ENCODE measurements around the gene CPA2.

The CPA2 gene

DNA sequence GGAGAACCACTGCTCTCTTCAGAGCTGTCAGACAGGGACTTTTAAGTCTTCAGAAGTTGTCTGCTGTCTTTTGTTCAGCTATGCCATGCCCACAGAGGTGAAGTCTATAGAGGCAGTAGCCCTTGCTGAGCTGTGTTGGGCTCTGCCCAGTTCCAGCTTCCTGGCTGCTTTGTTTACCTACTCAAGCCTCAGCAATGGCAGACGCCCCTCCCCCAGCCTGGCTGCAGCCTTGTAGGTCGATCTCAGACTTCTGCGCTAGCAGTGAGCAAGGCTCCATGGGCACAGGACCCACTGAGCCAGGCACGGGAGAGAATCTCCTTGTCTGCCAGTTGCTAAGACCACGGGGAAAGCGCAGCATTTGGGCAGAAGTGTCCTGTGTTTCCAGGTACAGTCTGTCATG lies 12.1 kb upstream of the CPA2 start:
- no peak for DNase-seq (ENCODE audit: low read depth, low spot score)

DNA sequence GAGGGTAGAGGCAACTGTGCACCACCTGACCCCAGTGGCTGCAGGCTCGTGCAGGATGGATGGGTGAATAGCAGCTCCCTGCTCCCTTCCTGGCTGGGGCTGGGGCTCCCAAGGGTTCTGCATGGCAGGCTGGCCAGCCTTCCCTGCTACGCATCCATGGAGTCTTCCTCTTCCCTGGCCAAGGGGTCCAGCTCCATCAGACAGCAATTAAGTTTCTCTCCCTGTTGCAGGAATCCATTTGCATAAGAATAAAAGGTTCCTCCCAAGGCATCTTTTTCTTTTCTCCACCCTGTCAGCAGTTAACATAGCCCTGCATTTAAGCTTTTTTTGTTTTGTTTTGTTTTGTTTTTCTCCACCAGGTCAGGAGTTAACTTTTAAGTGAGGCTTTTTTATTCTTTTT lies 10.0 kb upstream of the CPA2 start:
- no peak for DNase-seq (ENCODE audit: low read depth, low spot score)

DNA sequence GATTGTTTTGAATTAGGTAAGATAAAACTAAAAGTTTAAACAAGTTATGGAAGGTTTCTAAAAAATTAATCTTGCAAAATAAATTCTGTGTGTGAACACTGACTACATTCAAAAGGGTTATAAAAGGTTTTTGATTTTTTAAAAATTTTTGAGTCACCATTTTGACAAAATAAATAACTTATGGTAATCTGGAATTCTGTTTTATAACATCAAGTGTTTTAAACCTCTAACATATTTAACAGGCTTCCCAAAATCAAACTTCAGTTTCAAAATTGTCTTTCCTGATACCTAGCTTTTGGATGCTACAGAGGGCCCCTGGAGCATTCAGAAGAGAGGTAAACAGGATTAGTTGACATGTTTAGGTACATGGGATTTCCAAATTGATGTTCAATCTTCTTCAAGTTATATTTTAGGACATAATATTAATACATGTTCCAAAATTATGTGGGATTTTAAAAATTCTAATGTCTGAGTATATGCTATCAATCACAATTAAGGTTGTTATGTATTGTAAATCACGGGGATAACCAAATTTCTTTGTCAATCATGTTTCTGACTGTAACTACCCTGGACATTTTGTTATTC lies 8.1 kb upstream of the CPA2 start:
- DNase-seq (ENCODE audit: low read depth, low spot score): no peak

DNA sequence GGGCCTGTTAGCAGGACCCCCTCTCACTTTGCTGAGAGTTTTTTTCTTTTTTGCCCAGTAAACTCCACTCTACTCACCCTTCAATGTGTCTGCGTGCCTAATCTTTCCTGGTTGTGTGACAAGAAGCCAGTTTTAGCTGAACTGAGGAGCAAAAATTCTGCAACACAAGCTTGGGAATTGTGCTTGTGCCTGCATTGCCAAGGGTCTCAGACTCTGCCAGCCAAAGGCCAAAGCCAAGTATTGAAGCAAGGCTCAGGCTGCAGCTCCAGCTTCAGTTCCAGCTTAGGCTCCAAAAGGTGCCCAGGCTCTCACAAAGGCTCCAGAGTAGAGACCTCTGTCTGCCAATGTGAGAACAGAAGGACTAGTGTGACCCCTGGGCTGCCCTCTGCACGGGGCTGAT lies 4.2 kb upstream of the CPA2 start:
- DNase-seq (ENCODE audit: low read depth, low spot score): no peak

DNA sequence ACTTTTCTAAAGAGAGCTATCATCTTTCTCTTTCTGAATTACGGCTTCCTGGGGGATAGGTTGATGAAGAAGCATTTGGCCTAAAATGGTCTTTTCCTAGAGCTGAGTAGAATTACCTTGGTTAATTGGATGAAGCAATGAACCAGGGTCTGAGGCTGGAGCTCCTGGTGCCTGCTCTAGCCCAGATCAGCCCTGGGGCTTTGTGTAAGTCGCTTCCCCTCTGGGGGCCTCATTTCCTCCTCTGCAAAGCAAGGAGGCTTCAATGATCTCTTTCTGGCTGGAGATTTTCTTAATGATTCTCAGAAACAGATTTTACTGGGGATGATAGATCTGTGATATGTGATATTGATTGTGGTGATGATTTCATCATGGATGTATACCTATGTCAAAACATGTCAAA lies 3.5 kb upstream of the CPA2 start:
- no peak for DNase-seq (ENCODE audit: low read depth, low spot score)

DNA sequence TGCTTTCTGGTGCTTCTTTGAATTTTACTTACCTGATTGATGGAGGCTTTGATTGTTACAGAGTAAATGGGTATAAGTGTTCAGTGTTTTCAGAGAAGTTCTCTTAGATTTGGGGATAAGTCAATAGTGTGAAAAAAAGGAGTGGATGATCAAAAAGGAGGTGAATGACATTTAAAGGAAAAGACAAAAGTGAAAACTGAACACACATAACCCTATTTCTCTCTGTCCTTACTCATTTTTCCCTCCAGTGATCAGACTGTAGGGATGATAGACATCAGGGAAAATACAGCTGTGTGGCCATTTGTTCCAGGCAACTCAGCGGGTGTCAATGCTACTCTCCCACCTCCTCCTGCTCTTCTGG lies 278 bp downstream of the CPA2 start:
- no peak for DNase-seq (ENCODE audit: low read depth, low spot score)

DNA sequence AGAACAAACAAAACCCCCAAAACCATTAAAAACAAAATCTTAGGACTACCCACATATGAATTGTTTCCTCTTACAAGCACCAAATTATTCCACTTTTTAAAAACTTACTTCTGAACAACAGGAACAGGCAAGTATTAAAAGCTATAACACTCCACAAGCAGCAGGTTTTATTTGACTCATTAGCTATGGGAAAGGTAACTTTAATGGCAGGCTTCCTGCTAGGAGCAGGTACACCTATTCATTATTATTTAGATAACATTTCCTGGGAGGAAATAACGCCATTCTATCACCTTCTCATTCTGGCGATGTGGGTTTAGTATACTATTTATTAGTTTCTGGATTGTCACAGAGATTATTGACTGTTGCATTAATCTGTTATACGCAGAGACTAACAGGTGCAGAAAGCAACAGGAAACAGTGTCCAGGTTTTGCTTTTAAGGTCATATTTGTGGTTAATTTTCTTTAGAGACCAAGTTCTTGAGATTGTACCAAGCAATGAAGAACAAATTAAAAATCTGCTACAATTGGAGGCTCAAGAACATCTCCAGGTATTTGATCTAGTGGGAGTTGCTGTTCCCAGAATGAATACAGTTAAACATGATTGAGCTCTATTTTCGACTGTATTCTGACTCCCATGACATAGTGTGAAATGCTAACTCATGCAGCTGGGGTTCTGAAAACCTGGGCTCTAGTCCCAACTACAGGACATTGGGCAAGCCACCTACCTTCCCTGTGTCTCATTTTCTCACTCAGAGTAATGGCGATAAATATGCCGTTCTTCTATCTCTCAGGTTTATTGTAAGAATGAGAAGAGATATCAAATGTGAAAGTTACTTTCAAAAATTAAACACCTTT lies 2.0 kb downstream of the CPA2 start:
- DNase-seq (ENCODE audit: low read depth, low spot score): no peak

DNA sequence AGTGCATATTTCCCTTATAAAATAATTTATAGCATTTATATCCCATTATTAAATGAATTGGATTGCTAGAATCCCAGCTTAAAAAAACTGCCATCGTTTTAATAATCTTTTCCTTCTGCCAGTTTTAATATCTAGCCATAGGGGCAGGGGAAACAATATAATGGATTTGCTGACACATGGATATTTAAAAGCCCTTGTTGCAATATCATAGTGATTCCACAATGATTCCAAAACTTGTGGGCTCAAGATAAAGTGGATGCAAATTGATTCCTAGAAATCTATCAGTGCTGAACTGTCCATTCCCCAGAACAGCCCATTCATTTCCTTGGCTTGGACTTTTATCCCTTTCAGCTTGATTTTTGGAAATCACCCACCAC lies 2.6 kb downstream of the CPA2 start:
- DNase-seq (ENCODE audit: low read depth, low spot score): no peak

DNA sequence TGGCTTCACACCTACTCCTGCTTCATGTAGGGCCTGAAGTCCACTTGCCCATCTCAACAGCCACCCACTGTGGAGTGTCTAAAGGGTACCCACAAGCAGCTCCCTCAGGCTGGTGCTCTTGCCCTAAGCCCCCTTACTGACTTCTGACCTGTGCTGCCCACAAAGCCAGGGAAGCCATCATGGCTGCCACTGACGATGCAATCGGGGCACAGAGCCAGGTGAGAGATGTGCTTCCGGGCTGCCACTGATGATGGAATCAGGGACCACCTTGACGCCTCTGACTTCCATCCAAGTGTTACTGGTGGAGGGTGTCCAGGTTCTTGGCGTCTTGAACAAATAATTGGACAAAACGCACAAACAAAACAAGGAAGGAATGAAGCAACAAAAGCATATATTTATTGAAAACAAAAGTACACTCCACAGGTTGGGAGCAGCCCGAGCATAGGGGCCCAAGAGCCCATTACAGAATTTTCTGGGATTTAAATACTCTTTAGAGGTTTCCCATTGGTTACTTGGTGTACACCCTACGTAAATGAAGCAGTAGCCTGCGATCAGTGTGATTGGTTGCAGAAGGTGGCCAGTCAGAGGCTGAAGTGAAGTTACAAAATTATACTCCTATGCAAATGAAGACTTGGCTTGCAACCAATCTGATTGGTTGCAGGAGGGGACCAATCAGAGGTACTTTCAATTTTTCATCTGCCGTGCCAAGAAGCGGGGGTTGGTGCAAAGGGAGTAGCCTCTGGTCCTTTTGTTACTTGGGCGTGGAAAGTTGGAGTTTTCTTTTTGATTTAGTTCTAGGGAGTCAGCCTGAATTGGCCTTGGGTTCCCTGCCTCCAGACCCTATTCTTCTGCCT lies 4.5 kb downstream of the CPA2 start:
- no peak for DNase-seq (ENCODE audit: low read depth, low spot score)

DNA sequence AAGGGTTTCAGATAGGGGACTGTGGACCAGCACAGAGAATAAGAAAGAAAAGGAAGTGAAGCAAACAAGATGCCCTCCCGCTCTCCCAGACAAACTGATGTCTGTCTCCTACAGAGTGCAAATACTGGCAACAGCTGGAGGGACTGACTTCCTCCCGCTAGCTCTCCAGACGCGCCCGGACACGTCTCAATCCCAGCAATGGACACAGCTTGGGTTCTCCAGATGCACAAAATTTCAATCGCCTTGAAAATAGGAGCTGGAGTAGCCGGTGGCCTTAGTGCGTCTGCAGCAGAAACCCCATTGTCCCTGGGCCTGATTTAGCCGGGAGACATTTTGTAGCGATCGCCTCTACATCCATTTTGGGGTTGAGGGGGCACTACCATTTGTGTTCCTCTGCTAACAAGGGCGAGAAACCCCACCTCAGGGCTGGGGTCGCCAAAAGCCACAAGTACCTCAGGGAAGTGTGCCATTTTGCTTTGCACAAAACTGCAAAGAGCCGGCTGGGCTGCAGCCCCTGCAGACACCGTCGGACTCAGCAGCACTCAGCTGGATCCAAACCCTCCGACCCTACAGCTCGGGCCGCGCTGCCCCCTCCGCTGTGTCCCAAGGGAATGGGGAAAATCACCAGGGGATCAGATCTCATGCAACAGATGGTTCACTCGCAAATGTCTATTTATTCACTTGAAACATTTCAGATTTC lies 5.9 kb downstream of the CPA2 start:
- DNase-seq (ENCODE audit: low read depth, low spot score): no peak

DNA sequence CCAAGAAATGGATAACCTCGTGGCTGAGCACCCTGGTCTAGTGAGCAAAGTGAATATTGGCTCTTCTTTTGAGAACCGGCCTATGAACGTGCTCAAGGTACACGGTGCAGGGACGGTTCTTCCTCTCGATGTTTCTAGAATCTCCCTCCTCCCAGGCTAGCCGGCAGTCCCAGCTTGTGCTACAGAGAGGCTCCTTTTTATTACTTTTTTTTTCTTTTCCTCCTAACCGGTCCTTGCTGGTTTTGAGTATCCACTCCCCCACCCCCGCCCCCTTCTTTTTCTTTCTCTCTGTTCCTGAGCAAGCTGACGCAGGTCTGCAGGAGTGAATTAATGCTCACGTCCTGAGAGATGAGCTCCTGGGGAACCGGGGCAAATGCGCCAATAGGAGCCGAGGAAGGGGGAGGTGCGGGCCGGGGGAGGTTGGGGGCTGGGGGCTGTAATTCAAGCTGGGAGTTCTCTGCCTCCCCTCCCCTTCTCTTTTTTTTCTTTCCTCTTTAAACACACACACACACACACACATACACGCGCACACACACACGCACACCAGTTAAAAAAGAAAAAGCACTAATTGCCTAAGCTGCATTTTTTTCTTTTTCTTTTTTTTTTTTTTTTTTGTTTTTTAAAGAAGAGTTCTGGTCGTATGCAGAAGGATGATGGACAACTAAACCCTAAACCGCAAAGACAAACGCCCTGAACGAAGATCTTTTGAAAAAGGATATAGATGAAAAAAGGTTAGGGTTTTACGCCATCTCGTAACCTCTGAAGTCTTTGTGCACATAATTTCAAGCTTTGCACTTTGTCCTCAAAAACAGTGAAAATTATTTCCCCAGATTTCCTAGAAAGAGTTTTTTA lies 6.6 kb downstream of the CPA2 start:
- peak; percentile 94 for DNase-seq (ENCODE audit: low read depth, low spot score)

DNA sequence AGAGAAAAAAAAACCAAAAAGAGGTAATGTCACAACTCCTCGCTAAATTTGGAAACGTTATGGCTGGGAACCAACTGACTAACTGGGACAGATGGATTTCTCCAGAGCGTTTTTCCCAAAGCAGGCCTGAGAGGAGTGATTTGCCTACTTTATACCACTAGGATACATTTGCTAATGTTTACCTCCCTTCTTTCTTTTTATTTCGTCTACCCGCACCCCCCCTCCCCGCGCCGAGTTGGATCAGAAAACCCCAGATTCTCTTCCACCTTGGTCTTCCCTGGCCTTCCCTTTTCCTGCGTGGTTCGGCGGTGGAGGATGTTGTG lies 7.2 kb downstream of the CPA2 start:
- no peak for DNase-seq (ENCODE audit: low read depth, low spot score)

DNA sequence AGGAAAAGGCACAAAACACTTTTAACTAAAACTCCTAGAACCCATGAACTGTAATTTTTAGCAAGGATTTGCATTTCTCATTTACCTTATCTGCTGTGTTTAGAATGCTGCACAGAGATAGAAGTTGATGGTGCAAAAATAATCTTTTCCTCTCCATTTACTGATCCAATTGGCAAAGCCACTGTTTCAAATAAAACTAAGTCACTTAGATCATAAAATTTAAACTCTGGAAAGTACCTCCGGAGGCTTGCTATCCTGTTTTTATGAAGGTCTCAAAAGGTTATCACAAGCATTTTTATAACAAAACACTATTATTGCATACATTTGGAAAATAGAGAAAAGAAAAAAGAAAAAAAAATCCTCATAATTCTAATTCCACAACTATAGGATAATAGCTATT lies 7.6 kb downstream of the CPA2 start:
- no peak for DNase-seq (ENCODE audit: low read depth, low spot score)

DNA sequence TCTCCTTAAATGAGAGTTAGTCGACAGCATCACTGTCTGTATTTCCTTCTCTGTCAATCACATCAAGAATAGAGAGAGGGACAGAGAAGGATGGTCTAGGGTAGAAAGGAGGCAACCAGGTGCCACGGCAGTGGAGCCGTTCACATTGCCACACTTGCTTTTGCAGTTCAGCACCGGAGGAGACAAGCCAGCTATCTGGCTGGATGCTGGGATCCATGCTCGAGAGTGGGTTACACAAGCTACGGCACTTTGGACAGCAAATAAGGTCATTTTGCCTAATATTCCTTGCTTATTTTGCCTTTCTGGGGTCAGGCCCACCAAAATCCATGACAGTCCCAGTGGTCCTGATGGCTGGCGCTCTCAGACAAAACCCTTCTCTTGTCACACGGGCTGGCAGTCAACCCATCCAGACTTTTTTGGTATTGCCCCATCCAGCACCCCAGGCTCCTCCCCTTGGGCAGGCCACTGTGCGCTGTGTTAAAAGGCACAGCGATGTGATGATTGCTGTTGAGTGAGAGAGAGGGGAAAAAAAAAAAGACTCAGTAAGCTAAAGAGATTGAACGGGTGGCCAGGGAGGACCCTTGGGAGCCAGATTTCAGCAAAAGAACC lies 8.4 kb downstream of the CPA2 start:
- no peak for DNase-seq (ENCODE audit: low read depth, low spot score)

DNA sequence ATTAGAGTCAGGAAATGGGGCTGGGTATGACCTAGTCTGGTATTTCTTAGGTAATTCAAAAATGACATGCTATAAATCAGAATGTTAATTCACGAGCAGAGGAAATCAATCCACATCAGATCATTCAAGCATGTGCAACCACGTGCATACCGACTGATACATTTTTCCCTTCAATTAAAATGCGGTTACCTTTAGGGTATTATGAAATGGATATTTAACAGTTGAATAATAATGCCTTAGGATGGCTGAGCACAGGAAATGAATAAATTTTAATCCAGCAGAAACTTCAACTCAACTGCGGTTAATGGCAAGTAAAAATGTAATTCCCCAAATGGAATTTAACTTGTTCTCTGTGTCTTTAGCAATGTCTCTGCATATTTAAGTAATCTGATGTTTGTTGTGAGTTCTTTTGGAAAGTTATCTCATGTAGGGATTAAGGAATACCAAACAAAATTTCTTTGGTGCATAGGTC lies 9.2 kb downstream of the CPA2 start:
- DNase-seq (ENCODE audit: low read depth, low spot score): no peak

DNA sequence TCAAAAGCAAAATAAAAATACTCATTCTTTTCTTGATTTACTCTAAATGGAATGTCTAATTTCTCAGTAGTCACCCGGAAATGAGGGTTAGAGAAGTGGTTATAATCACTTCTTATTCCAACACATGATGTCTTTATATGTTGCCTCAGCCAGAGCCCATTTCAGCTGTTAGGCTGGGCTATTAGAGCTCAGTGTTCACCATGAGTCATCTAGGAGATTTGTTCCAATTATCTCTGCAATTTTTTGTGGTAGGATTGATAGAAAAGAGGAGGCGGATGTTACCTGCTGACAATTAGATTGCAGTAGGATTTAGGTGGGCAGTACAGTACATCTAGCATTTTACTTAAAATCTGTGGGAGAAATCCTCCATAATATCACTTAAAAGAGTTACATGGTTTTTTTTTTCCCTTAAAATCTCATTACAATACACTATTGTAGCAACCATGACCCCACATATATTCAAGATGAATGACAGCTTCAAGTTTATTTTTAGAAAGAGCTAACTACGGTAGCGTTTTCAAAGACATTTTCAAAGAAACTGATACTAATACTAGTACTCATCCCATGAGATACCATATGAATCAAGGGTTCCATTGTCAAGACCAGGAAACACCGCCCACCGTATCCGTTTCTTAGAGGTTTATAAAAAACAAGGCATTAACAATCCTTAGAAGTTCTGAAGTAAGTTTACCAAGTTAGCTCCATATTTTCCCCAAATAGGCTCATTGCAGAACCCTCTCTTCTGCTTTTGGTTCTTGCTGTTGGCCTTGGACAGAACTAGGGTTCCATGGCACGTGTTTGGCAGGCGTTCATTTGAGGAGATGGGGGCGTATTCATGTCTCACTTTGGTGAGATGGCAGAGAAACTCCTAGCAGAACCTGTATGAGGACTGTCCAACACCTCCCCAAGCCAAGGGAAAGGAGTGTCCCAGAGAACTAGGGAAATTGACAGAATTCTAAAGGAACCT lies 10.4 kb downstream of the CPA2 start:
- no peak for DNase-seq (ENCODE audit: low read depth, low spot score)

DNA sequence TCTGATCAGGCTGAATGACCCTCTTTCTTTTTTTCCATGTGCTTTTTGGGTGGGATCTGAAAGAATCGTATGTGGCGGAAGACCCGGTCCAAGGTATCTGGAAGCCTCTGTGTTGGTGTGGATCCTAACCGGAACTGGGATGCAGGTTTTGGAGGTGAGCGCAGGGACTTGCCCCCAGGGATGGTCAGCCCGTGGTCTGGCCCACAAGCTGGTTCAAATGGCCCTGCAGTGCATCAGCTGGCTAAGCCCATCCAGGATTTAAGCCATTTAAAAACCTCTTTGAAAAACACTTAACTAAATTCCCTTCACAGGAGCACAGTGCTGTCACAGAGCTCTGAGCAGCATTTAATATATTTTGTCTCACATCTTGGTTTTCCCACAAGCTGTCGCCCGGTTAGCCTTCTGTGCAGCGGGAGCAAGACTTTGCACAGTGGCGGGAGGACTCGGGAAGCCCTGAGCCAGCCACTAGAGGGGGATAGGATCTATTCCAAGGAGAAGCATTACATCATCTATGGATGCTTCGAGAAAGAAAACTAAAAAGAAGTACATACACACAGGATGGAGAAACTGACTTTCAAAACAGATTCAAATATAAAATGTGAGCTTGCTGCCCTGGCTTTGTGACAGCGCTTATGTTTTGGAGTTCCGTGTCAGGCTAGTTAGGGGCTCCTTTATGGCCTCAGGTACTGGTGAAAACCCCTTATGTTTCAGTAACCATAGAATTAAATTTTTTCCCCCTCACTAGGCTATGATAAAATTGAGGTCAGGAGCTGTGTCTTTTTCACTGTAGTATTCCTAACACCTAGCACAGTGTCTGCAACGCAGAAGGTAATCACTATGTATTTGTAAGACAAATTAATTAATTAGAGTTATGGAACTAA lies 11.3 kb downstream of the CPA2 start:
- DNase-seq (ENCODE audit: low read depth, low spot score): no peak

DNA sequence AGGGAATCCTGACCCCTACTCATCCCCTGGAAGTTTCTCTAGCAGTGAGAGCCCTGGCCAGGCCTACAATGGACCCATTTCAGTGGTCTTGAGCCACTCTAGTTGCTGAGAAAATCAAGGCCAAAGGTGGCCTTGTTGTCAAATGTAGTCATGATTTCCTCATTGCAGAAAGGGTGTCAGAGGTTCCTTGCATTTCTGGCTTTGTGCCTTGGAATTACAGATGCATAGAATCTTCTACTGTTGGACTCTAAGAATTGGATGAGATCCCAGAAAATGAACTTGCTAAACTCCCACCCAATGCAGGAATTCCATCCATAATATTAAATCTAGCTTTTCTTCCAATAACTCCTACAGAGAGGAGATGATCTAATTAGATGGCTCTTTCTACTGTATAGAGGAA lies 12.2 kb downstream of the CPA2 start:
- DNase-seq (ENCODE audit: low read depth, low spot score): no peak

DNA sequence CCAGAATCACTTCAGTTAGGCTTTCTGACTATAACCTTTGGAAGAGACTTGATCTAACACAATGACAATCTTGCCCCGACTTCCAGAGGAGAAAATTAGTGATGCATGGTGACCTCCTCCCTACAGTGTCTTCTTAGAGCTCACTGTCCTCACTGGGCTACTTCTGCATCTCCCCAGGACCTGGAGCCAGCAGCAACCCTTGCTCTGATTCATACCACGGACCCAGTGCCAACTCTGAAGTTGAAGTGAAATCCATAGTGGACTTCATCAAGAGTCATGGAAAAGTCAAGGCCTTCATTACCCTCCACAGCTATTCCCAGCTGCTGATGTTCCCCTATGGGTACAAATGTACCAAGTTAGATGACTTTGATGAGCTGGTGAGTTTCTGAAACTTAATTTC lies 12.6 kb downstream of the CPA2 start:
- no peak for DNase-seq (ENCODE audit: low read depth, low spot score)

Data from iPS DF 19.7 (cell line).